Astrocyte of the spinal cord (primary cell): Measurements from ENCODE around the gene SETD1A.
A peak's percentile ranks its signal among the peaks of the same experiment; 100 is the strongest.

Experiments
- DNase-seq: peaks from one replicate; pipeline ENCODE4 v3.0.0; 2011; ENCODE audit warnings: low read depth, low spot score
- H3K4me3 ChIP-seq: 2 replicates; pipeline ENCODE4 v1.5.1; 2011; ENCODE audit warnings: low read depth, mild to moderate bottlenecking, low read length, moderate library complexity
- in situ Hi-C: cut with HindIII; loops from 2 replicates; pipeline ENCODE4 v1.10.0; 2017; ENCODE audit warnings: low sequenced_read_pairs
- TF ChIP-seq, protein P1 (sequence below): IDR thresholded peaks from 2 replicates; pipeline ENCODE4 v1.5.1; 2012; ENCODE audit warnings: low read depth, mild to moderate bottlenecking, low read length, inconsistent platforms

SETD1A gene

DNA sequence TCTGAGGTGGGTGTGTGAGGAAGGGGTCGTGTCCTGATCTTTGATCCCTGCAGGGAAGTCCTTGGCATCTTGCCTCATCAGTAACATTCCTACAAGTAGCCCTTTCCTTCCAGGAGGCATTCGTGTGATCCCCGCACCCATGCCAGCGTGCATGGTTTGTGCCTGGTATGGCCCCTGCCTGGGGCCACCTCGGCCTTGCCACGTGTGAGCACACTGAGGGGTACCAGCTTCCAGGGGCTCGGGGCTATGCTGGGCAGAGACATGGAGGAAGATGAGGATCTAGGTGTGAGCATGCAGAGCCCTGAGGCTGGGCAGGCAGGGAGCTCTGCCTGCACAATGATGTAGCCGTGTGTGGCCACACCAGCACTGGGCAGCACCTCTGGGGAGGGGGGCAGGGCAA, 33.5 kb downstream of the SETD1A start:
- TF ChIP-seq, protein P1, sequence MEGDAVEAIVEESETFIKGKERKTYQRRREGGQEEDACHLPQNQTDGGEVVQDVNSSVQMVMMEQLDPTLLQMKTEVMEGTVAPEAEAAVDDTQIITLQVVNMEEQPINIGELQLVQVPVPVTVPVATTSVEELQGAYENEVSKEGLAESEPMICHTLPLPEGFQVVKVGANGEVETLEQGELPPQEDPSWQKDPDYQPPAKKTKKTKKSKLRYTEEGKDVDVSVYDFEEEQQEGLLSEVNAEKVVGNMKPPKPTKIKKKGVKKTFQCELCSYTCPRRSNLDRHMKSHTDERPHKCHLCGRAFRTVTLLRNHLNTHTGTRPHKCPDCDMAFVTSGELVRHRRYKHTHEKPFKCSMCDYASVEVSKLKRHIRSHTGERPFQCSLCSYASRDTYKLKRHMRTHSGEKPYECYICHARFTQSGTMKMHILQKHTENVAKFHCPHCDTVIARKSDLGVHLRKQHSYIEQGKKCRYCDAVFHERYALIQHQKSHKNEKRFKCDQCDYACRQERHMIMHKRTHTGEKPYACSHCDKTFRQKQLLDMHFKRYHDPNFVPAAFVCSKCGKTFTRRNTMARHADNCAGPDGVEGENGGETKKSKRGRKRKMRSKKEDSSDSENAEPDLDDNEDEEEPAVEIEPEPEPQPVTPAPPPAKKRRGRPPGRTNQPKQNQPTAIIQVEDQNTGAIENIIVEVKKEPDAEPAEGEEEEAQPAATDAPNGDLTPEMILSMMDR, result no peak
- no peak for DNase-seq
- H3K4me3 ChIP-seq, result no peak overlapping the region
- in situ Hi-C loops, result no loop called here

DNA sequence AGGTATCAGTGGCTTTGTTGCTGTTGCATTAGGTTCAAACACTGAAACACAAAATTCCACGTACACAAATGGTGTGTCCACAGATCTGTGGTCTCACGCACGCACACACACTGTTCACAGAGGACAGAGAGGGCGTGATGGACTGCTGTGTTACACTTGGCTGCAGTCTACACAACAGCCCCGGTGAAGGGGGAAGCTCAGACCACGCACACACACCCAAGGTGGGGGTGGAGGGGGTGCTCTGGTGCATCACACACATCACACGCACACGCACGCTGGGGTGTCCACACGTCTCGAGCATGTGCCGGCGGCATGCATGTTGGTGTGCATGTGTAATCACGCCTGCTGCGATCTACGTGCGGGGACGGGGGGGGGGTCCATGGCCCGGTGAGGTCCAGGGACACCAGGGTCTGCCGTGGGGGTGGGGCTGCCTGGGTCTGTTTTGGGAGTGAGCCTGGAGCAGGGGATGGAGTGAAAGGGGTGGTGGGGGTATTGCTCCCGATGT, 34.8 kb downstream of the SETD1A start:
- in situ Hi-C loops, result no loop called here
- TF ChIP-seq, protein P1, result no peak
- no peak overlapping the region for H3K4me3 ChIP-seq
- no peak for DNase-seq

DNA sequence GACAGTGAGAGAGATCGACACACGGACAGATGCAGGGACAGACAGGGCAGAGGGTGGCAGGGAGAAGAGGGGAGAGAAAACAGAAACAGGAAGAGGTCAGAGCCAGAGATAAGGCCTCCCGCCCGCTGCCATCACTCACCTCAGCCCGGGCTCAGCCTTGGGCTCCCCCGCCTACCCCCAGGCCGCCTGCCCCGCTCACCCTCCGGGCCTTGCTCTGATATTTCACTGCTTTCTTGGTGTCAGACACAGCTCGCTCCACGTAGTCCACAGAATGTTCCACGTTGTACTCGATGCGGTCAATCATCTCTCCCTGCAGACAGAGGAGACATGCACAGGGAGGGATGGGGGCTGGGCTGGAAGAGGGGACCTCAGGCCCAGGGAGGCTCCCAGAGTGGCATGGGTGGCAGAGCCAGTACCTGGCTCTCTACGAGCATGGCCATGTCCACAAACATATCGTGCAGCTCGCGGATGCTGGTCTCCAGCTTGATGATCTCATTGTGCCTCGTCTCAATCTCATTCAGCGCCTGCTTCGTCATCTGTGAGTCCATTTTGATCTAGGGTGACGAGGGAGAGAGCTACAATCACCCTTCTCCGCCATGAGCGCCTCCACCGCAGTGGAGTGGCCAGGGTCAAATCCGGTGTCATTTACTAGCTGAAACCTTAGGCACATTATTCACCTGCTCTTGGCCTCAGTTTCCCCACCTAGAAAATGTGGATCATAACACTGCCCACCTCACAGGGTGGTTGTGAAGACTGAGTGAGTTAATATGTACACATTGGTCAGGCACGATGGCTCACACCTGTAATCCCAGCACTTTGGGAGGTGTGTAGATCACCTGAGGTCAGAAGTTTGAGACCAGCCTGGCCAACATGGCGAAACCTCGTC, 35.6 kb downstream of the SETD1A start:
- TF ChIP-seq, protein P1, result no peak
- H3K4me3 ChIP-seq, result no peak overlapping the region
- DNase-seq, result no peak
- in situ Hi-C loops, result no loop called here

DNA sequence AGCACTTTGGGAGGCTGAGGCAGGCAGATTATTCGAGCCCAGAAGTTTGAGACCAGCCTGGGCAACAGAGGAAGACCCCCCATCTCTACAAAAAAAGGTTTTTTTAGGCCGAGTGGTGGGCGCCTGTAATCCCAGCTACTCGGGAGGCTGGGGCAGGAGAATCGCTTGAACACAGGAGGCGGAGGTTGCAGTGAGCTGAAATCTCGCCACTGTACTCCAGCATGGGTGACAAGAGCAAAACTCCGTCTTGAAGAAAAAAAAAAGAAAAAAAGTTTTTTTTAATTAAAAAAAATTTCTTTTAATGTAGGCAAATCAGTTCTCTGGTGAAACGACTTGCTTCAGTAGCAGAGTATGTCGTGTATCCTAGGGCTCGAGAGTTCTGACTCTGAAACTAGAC, 38.4 kb downstream of the SETD1A start:
- no peak for DNase-seq
- H3K4me3 ChIP-seq, result no peak overlapping the region
- TF ChIP-seq, protein P1, result no peak
- in situ Hi-C loops, result no loop called here

DNA sequence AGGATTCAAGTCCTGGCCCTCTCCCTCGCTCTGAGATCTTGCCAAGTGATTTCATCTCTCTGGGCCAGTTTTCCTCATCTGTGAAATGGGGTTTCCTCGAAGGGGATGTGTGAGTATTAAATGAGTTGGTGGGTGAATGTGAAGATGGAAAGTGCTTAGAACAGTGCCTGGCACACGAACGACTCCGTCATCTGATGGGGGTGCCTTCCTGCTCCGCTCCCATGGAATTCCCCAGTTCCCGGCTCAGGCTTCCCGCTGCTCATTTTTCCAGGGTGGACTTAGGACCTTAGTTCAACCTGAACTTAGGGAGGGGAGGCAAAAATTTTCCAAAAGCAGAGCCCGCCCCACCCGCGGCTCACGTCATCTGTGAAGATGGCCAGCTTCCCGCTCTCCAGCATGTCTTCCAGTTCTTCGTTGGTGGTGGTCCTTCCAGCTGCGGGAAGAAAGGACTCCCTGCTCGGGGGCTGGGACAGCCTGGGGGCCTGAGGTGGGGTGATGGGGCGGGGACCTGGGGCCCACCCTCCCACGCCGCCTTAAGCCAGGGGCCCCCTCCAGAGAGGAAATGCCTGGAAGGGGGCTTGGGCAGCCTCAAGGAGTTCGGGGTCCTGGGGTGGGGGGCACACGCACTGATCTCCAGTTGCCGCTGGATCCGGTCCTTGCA, 38.9 kb downstream of the SETD1A start:
- TF ChIP-seq, protein P1, result no peak
- in situ Hi-C loops, result no loop called here
- H3K4me3 ChIP-seq, result peak overlapping the region; percentile 46
- no peak for DNase-seq

DNA sequence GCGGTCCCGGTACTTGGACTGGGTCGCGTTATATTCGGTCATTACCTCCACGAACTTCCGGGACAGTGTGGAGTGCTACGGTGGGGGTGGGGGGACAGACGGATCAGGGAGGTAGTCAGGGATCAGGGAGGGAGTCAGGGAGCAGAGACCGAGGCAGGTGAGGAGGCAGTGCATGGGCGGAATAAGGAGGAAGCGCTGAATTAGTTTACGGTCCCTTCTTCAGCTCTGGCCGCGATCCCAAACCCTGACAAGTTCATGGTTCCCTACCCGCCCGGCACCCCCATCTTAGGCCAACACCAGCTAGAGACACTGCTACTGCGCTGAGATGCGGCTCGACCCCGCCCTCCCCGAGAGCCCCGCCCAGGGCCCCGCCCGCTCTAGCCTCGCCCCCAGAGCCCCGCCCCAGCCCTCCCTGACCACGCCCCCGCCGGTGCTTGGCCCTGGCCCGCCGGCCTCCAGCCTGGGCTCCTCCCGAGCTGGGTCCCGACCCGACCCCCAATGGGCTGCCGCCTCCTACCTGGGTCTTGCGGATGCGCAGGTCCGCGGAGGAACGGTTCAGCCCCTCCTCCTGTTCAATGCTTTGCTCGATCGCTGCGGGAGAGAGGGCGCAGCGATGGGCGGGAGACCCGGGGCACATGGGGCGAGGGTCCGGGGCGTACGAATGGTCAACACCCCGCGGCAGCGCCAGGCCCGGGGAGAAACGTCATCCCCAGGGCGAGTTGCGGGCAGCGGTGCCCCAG, 39.6 kb downstream of the SETD1A start:
- DNase-seq, result peak; percentile 53
- TF ChIP-seq, protein P1, result no peak
- in situ Hi-C loops, result no loop called here
- peak overlapping the region; percentile 46 for H3K4me3 ChIP-seq
